GM18951 (cell line): ENCODE data around the gene OR13A1.
"Not testable (repeated sequence)": the region's sequence is repeated elsewhere in the genome, so short reads cannot be mapped to it uniquely, and the experiment has no call there.

Experiments used
- POLR2A ChIP-seq: IDR thresholded peaks from 4 replicates; pipeline ENCODE4 v1.6.1; 2011; ENCODE audit warnings: mild to moderate bottlenecking; ENCODE audit not compliant: insufficient read length, insufficient read depth; ENCODE audit errors: extremely low read depth
- in situ Hi-C: fragments of 300-500 bp; cut with MboI; formaldehyde crosslinking; loops from one replicate; pipeline ENCODE4 v1.12.0; 2022; ENCODE audit warnings: low sequenced_read_pairs, mixed read lengths, inconsistent platforms; ENCODE audit not compliant: unreplicated experiment

OR13A1 gene

DNA sequence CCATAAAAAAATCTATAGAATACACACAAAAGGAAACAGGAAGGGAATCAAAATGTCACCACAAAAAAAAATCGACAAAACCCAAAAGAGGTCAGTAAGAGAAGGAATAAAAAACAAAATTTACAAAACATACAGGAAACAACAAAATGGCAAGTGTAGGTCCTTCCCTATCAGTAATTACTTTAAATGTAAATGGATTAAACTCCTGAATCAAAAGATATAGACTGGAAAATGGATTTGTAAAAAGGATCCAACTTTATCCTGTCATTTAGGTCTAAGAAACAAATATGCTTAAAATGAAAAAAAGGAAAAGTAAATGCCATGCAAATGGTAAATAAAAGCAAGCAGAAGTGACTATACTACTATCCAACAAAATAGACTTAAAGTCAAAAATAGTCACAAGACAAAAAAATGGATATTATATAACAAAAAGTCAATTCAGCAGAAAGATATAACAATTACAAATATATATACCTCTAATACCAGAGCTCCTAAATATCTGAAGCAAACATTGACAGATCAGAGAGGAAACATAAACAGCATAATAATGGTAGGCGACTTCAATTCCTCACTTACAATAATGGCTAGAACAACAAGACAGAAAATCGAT is 2.0 kb downstream of the OR13A1 start:
- TF ChIP-seq POLR2A, result no peak
- in situ Hi-C loops, result no loop called here

DNA sequence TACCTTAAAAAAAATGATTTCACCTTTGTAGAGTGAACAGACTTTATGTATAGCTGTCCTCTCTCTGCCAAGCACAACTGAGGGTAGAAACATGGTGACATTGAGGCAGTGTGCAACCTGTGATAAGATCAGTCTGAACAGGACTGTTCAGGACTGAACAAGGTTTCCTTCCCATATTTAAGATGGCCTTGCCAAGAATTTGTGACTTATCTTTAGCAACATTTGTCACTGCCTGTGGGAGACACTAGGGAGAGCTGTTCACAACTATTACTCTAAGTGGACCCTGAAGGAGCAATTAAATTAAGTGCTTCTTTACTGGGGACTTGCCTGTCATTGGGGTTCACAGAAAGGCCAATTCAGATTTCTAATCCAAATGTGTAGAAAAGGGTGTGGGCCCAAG is 6.7 kb downstream of the OR13A1 start:
- in situ Hi-C loops, result no loop called here
- TF ChIP-seq POLR2A, result no peak

DNA sequence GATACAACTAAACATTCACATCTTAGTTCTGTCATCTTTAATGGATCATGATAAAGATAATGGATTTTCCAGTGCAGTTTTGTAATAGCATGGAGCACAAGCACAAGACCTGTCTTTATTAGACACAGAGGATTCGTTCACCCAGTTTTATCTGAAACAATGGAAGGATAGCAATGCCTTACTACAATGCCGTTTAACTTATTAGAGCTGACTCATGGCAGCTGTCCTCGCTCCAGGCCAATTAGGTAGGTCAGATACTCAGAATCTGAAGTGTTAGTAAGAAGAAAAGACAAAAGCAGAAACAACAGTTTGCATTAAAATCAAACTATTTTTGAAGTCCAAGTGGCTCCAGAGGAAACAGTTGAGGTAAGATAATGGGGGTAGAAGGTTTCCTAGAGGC is 12.8 kb downstream of the OR13A1 start:
- in situ Hi-C loops, result no loop called here
- TF ChIP-seq POLR2A, result no peak

DNA sequence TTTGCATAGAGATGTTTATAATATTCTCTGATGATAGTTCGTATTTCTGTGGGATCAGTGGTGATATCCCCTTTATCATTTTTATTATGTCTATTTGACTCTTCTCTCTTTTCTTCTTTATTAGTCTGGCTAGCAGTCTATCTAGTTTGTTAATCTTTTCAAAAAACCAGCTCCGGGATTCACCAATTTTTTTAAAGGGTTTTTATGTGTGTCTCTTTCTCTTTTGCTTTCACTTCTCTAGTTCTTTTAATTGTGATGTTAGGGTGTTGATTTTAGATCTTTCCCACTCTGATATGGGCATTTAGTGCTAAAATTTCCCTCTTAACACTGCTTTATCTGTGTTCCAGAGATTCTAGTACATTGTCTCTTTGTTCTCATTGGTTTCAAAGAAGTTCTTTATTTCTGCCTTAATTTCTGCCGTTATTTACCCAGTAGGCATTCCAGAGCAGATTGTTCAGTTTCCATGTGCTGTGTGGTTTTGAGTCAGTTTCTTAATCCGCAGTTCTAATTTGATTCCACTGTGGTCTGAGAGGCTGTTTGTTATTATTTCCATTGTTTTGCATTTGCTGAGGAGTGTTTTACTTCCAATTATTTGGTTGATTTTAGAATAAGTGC is 17.0 kb downstream of the OR13A1 start:
- in situ Hi-C loops, result not testable (repeated sequence)

DNA sequence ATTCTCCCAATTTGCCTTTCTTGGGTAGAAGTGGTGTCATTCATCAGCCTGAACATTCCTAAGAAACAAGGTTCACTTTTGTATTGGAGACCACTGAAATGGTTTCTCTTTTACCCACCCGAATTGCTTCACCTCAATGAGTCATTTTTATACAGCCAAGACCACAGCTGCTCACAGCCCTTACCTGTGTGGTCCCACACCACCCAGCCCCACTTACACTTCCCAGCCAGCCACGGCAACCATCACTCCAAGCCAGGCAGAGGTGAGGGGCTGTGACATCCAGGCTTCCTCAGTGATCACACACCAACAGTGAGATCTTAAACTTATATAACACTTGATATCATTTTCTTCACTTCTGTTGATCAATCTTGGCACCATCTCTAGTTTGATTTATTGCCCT is 20.7 kb downstream of the OR13A1 start:
- no peak for TF ChIP-seq POLR2A
- in situ Hi-C loops, result no loop called here

DNA sequence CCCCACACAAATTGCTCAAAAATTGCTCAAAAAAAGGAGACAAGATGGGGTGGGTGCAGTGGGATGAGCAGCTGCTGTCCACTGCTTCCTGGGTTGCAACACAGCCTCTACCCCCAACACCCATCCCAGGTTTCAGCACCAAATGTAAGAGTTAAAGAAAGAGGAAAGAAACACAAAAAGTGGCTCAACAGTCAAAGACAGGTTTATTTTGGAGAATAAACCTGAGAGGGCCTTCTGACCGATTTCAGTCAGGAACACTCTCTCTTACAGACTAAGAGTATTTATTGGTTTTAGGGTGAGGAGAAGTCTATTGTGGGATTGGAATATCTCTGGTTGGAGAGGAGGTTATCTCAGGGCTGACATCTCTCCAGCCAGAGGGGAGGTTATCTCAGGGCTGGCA is 28.4 kb downstream of the OR13A1 start:
- TF ChIP-seq POLR2A, result no peak
- in situ Hi-C loops, result no loop called here

DNA sequence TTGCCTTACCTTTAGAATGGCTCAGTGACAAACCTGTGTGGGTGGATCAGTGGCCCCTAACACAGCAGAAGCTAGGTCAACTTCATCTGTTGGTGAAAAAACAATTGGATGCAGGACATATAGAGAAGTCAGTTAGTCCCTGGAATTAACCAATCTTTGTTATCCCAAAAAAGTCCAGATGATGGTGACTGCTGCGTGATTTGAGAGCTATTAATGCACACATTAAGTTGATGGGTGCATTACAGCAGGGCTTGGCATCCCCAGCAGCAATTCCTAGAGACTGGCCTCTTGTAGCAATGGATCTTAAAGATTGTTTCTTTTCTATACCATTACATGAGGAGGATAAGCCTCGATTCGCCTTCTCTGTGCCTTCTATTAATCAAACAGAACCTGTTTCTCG is 33.3 kb downstream of the OR13A1 start:
- in situ Hi-C loops, result no loop called here
- TF ChIP-seq POLR2A, result no peak

DNA sequence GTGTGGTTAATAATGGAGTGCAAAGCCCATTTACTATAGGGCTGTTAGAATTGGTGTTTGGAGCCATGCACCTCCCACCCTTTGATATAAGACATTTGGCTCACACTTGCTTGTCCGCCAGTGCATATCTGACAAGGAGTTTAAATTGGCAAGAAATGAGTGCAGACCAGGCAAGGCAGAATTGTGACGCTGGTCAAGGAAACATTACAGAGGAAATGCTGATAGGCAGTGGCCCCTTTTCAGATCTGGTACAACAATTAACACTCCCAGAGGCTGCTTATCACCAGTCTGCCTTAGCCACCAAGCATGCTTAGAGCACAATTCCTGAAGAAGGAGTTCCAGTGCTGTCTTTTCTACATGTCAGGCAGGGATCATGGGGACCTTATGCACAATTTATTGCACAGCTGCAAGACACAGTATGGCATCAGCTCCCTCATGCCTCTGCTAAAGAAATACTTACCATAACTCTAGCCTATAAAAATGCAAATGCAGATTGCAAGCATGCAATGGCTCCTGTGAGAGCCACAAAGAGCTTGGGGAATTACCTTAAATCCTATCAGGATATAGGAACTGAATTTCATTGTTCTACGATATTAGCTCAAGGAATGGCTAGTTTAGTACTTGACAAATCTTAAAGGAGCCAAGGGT is 35.2 kb downstream of the OR13A1 start:
- in situ Hi-C loops, result no loop called here

DNA sequence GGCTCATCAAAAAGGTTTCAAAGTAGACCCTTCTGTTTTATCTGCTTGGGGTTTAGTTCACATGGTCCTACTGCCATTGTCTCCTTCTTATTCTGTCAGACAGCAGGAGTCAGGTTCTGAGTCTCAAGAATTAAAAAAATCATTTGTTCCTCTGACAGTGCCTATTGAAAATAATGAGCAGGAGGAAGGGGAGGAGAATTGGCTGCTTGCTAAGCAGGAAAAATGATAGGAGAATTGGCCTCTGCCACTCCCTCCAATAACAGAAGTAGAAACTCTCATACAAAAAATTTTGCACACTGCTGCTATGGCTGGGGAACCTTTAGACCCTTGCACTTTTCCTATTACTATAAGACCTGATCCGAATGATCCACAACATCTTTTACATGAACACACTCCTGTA is 35.7 kb downstream of the OR13A1 start:
- TF ChIP-seq POLR2A, result no peak
- in situ Hi-C loops, result no loop called here

More for the DNA sequence above, 35.2 kb downstream of the OR13A1 start:
- TF ChIP-seq POLR2A, result no peak

DNA sequence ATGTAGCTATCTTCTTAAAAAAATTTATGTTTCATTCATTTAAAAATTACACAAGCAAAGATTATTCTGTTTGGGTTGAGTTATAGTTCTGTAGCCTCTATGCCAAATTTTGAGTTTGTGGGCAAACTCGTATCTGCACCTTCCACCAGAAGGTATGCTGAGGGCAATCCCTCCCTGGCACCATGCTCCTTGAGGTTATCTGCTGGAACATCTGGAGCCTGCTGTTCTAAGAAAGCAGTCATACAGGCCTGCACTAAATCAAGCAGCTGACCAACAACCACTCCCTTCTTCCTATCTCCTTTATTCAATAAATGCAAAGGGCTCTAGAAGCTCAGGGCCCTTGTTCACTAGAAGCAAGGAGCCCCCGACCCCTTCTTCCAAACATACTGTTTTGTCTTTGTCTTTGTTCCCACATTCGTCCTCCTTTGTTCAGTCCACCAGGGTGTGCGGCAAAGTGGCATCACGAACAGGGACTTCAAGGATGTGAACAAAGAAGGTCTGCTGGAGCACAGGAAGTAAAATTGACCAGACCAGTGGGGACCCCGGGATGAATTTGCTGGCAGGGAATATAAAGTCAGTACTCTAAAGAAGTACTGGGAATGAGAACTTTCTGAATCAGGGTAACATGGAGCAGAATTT is 36.4 kb downstream of the OR13A1 start:
- no peak for TF ChIP-seq POLR2A

DNA sequence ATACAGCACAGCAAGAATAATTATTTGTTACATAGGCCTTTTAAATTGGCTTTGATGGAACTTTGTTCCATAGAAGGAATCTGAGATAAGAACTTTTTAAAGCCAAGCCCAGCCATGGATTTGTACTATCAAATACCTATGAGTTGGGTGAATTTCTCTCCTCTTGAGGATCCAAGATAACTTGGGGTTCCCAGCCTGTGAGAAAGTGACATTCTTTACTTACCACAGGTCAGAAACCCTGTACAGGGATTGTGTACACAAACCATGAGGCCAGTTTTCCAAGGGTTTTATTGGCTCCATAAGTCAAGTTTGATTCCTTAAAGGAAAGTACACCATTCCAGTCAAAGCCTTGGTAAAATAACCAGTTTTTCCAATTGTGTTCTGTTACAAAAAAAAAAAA is 39.3 kb downstream of the OR13A1 start:
- in situ Hi-C loops, result not testable (repeated sequence)

More for the DNA sequence above, 36.4 kb downstream of the OR13A1 start:
- in situ Hi-C loops, result no loop called here

DNA sequence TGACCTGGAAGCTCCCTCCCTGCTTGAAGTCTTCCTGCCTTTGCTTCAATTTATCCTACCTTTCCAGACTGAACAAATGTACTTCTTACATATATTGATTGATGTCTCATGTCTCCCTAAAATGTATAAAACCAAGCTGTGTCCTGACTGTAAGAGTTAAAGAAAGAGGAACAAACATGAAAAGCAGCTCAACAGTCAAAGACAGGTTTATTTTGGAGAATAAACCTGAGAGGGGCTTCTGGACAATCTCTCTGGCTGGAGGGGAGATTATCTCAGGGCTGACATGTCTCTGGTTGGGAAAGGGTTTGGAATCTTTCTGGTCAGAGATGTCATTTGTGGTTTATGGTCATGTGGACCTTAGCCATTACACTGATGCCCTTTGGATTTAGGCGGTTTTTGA is 41.0 kb downstream of the OR13A1 start:
- in situ Hi-C loops, result no loop called here
- TF ChIP-seq POLR2A, result no peak

DNA sequence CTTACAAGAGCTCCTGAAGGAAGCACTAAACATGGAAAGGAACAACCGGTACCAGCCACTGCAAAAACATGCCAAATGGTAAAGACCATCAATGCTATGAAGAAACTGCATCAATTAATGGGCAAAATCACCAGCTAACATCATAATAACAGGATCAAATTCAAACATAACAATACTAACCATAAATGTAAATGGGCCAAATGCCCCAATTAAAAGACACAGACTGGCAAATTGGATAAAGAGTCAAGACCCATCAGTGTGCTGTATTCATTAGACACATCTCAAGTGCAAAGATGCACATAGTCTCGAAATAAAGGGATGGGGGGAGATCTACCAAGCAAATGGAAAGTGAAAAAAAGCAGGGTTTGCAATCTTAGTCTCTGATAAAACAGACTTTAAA is 47.6 kb downstream of the OR13A1 start:
- in situ Hi-C loops, result not testable (repeated sequence)

DNA sequence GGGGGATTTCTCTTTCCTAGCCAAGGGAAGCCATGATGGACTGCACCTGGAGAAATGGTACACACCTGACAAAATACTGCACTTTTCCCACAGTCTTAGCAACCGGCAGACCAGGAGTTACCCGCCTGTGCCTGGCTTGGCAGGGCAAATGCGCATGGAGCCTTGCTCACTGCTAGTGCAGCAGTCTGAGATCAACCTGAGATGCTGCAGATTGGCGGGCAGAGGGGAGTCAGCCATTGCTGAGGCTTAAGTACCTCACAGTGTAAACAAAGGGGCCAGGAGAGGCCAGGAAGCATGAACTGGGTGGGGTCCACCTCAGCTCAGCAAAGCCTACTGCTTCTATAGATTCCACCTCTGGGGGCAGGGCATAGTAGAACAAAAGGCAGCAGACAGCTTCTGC is 49.4 kb downstream of the OR13A1 start:
- TF ChIP-seq POLR2A, result no peak
- in situ Hi-C loops, result no loop called here

DNA sequence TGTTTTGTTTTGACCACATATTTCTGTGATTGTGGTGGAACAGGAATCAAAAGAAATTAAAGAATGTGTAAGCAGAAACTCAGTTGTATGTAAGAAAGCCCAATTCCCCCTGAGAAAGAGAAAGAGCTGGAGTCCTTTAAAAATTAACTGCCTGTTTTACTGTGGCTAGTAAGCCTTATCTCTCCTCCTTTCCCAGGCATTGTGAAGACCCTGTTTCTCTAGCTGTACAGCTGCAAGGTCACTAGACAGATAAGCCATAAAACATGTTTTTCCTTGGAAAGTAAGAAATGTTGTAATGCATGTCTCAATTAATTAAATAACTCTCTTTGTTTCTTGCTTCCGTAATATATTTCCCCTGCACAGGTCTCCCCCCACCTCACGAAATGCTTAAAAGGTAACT is 53.5 kb downstream of the OR13A1 start:
- in situ Hi-C loops, result no loop called here
- no peak for TF ChIP-seq POLR2A
